Measurements from ENCODE around the gene CEP97. TPM values are rescaled to one million over a fixed set of nuclear protein-coding genes. Genes with fewer than 3 reads are reported as not detected.
A peak's percentile ranks its signal among the peaks of the same experiment; 100 is the strongest.
"Not testable (repeated sequence)": the region's sequence is repeated elsewhere in the genome, so short reads cannot be mapped to it uniquely, and the experiment has no call there.

The CEP97 gene
- total and polyA plus RNA-seq, 11 donors = 1.9 to 12.3 (median 6.8) TPM

- no peaks in the 10 kb centered on the region for H3K9me3 ChIP-seq
- H3K36me3 ChIP-seq = peaks cover 0 to 36% (median 25%) of the 10 kb centered on the region in 9 donors
- H3K4me3 ChIP-seq = peak within 1 kb of the TSS; percentile 76 to 100 (median 90)
- 0% methylated on average over 41 to 57 of the region's 57 CpGs for WGBS, 4 donors
- H3K27me3 ChIP-seq = no peaks in the 10 kb centered on the region
- peak; percentile 100 for DNase-seq
- peak; percentile 24 to 79 (median 42) for TF ChIP-seq CTCF (IDR thresholded peaks at IDR 0.05)
- peak; percentile 42 to 73 for TF ChIP-seq POLR2A (IDR thresholded peaks at IDR 0.05)
- intact Hi-C loops (cut with DNase I) = loop anchor here in 7 of 10 donors (1.0 to 10.0 kb wide), 6 partner anchors 9 to 165 kb away; partner anchors contain the start of genes PCNP (in 7 of the 7), RPL24 (in 4 of the 7), CEP97 (in 1 of the 7) and SENP7 (in 1 of the 7)
- peaks cover 0 to 39% (median 12%) of the 10 kb centered on the region in 12 donors for H3K4me1 ChIP-seq
- H3K27ac ChIP-seq = peak within 1 kb of the TSS; percentile 88 to 100 (median 96)
- peak; percentile 91 to 96 (median 94) for ATAC-seq
Measured at GRCh38 chr3:101676765-101677435, 47.5 kb upstream of the CEP97 start, which contains the start of gene ZBTB11. TSS of gene ZBTB11 (minus strand) at chr3:101677132. CDS start at chr3:101676914, 218 bp downstream.

GRCh38 chr3:101677436-101678286 lies 46.8 kb upstream of the CEP97 start:
- H3K27ac ChIP-seq = peak overlapping the region in 11 of 12 donors; percentile 16 to 100 (median 97)
- DNase-seq = peak in 1 of 5 donors; percentile 32
- TF ChIP-seq CTCF (IDR thresholded peaks at IDR 0.05) (no peak), POLR2A (IDR thresholded peaks at IDR 0.05) (no peak)
- peak overlapping the region in 11 of 12 donors; percentile 3 to 97 (median 80) for H3K4me3 ChIP-seq
- H3K4me1 ChIP-seq = peaks cover 0 to 45% (median 12%) of the 10 kb centered on the region in 12 donors
- intact Hi-C loops (cut with DNase I) = loop anchor here in 7 of 10 donors (1.0 to 10.0 kb wide), 5 partner anchors 9 to 165 kb away; partner anchors contain the start of genes PCNP (in 7 of the 7), RPL24 (in 4 of the 7) and SENP7 (in 1 of the 7)
- 49 to 53% (median 49%) methylated on average over 25 to 29 of the region's 29 CpGs for WGBS, 4 donors
- no peak for ATAC-seq
- peaks cover 0 to 44% (median 33%) of the 10 kb centered on the region in 9 donors for H3K36me3 ChIP-seq
- H3K27me3 ChIP-seq = no peaks in the 10 kb centered on the region
- no peaks in the 10 kb centered on the region for H3K9me3 ChIP-seq

GRCh38 chr3:101678837-101679236 lies 45.6 kb upstream of the CEP97 start:
- Histone ChIP-seq H3K36me3 (peaks cover 0 to 55% (median 45%) of the 10 kb centered on the region in 9 donors), H3K4me1 (peaks cover 4 to 56% (median 18%) of the 10 kb centered on the region in 12 donors)
- 56 to 66% (median 63%) methylated on average over 2 of the region's 2 CpGs for WGBS, 4 donors
- H3K9me3 ChIP-seq, H3K4me3 ChIP-seq, DNase-seq, ATAC-seq, H3K27ac ChIP-seq, H3K27me3 ChIP-seq: not testable (repeated sequence)
- intact Hi-C loops (cut with DNase I) = loop anchor here in 6 of 10 donors (5.0 to 10.0 kb wide), 3 partner anchors 104 to 167 kb away; partner anchors contain the start of genes PCNP (in 5 of the 6) and SENP7 (in 1 of the 6)

- DNase-seq = no peak
- Histone ChIP-seq H3K27ac (no peak overlapping the region), H3K4me3 (no peak overlapping the region), H3K9me3 (no peaks in the 10 kb centered on the region), H3K36me3 (peaks cover 0 to 72% (median 61%) of the 10 kb centered on the region in 9 donors), H3K4me1 (peaks cover 8 to 57% (median 31%) of the 10 kb centered on the region in 12 donors), H3K27me3 (no peaks in the 10 kb centered on the region)
- no peak for ATAC-seq
- intact Hi-C loops (cut with DNase I) = loop anchor here in 1 of 10 donors (5.0 kb wide), 1 partner anchor 42 kb away; the partner anchor contains the start of gene CEP97
- 81 to 95% (median 91%) methylated on average over 4 of the region's 4 CpGs for WGBS, 4 donors
- no peak for TF ChIP-seq POLR2A (IDR thresholded peaks at IDR 0.05)
- no peak for TF ChIP-seq CTCF (IDR thresholded peaks at IDR 0.05)
Measured at GRCh38 chr3:101680466-101680865, 43.9 kb upstream of the CEP97 start.

Measured in heart left ventricle (tissue), 16 donors.